NCI-H2107 (cell line): ENCODE measurements around the gene CASR.
"Not testable (repeated sequence)": the region's sequence is repeated elsewhere in the genome, so short reads cannot be mapped to it uniquely, and the experiment has no call there.

Experiments used
- DNase-seq: peaks from one replicate; lab custom pipeline; 2025; lab: John Stamatoyannopoulos, UW

Gene CASR

GRCh38 chr3:122183521-122183892, at the start of gene CASR:
Gene CASR, plus strand, starts transcription at chr3:122183668. Its CDS starts 70,522 bp downstream, at chr3:122254190.
- DNase-seq, result no peak

GRCh38 chr3:122146466-122146865, 37.0 kb upstream of the CASR start:
- no peak for DNase-seq

GRCh38 chr3:122148941-122149627, 34.4 kb upstream of the CASR start:
- no peak for DNase-seq

GRCh38 chr3:122151480-122151879, 32.0 kb upstream of the CASR start:
- no peak for DNase-seq

GRCh38 chr3:122164983-122165382, 18.5 kb upstream of the CASR start:
- not testable (repeated sequence) for DNase-seq

GRCh38 chr3:122167630-122168029, 15.8 kb upstream of the CASR start:
- DNase-seq, result no peak

GRCh38 chr3:122168044-122168443, 15.4 kb upstream of the CASR start:
- DNase-seq, result no peak

- no peak for DNase-seq
Observed at GRCh38 chr3:122169911-122170310, 13.6 kb upstream of the CASR start.

- not testable (repeated sequence) for DNase-seq
Observed at GRCh38 chr3:122171361-122171760, 12.1 kb upstream of the CASR start.

GRCh38 chr3:122178711-122179110, 4.8 kb upstream of the CASR start:
- no peak for DNase-seq

GRCh38 chr3:122183893-122184590, 574 bp downstream of the CASR start:
- no peak for DNase-seq

- DNase-seq, result no peak
Observed at GRCh38 chr3:122184591-122184929, 1.1 kb downstream of the CASR start.

- DNase-seq, result no peak
Observed at GRCh38 chr3:122186372-122186771, 2.9 kb downstream of the CASR start.

- DNase-seq, result no peak
Observed at GRCh38 chr3:122188737-122189136, 5.3 kb downstream of the CASR start.

- no peak for DNase-seq
Observed at GRCh38 chr3:122189357-122189756, 5.9 kb downstream of the CASR start.

GRCh38 chr3:122190525-122190924, 7.1 kb downstream of the CASR start:
- no peak for DNase-seq

- DNase-seq, result no peak
Observed at GRCh38 chr3:122198966-122199365, 15.5 kb downstream of the CASR start.

GRCh38 chr3:122199552-122199951, 16.1 kb downstream of the CASR start:
- no peak for DNase-seq

- DNase-seq, result no peak
Observed at GRCh38 chr3:122200661-122201060, 17.2 kb downstream of the CASR start.

- DNase-seq, result not testable (repeated sequence)
Observed at GRCh38 chr3:122201476-122201875, 18.0 kb downstream of the CASR start.

GRCh38 chr3:122208579-122208978, 25.1 kb downstream of the CASR start:
- DNase-seq, result no peak

- DNase-seq, result no peak
Observed at GRCh38 chr3:122213650-122214049, 30.2 kb downstream of the CASR start.

GRCh38 chr3:122214711-122215110, 31.2 kb downstream of the CASR start:
- DNase-seq, result no peak
